Measurements from ENCODE around the gene SNU13.

- no peak for TF ChIP-seq CTCF (IDR thresholded peaks at IDR 0.05 in 4 of 5, conservative IDR thresholded peaks at IDR 0.05 in 1 of 5)
- TF ChIP-seq POLR2A (IDR thresholded peaks at IDR 0.05) = no peak
These were observed 42.9 kb upstream of the SNU13 start for GRCh38 chr22:41731609-41732008.

Measured in gastrocnemius medialis (tissue), 4 donors.